Kidney epithelial cell (primary cell): Measurements from ENCODE around the gene EPN2. TPM values are rescaled to one million over a fixed set of nuclear protein-coding genes. Genes with fewer than 3 reads are reported as not detected.

Experiments
- DNase-seq: peaks from one replicate; pipeline ENCODE4 v3.0.0-alpha.2; 2010; ENCODE audit warnings: low read depth
- H3K27me3 ChIP-seq: 2 replicates; pipeline ENCODE4 v1.6.0; 2011; ENCODE audit warnings: low read length; ENCODE audit not compliant: control insufficient read depth, insufficient read depth
- H3K36me3 ChIP-seq: 2 replicates; pipeline ENCODE4 v1.5.1; 2011; ENCODE audit warnings: low read length; ENCODE audit not compliant: control insufficient read depth, insufficient read depth
- H3K4me3 ChIP-seq: 2 replicates; pipeline ENCODE4 v1.5.1; 2011; ENCODE audit warnings: low read depth, mild to moderate bottlenecking, control low read depth, low read length
- total RNA-seq: library from RNA; depleted of rRNA; stranded (reverse); fragments of >200 nt; gene quantifications from 2 replicates; pipeline ENCODE4 v1.2.3, GENCODE V29; 2015
- TF ChIP-seq, protein P1 (sequence below): IDR thresholded peaks from 2 replicates; pipeline ENCODE4 v1.5.1; 2011; ENCODE audit warnings: mild to moderate bottlenecking, moderate library complexity, low read length, control low read depth, inconsistent platforms; ENCODE audit not compliant: insufficient read depth, poor library complexity, severe bottlenecking

The EPN2 gene
- total RNA-seq, 1 donor from 2014 or later, result 13.7 TPM

DNA sequence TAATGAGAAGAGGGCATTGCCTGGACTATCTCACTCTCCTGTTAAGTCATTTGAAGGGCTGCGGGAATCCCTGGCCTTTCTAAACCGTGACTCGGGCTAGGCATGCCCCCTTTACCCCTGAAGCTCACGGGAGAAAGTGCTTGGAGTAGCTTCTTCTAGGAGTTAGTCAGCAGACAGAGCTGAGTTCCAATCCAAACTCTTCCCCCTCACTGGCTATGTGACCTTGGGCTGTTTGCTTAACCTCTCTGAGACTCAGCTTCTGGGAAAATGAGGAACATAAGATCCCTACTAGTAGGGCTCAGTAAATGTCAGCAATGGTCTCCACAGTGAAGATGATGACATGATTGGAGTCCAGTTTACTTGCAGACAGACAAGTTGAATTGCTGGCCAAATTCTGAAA lies 131.1 kb downstream of the EPN2 start:
- no peak for DNase-seq
- H3K36me3 ChIP-seq, result no peaks in the 10 kb centered on the region
- TF ChIP-seq, protein P1, sequence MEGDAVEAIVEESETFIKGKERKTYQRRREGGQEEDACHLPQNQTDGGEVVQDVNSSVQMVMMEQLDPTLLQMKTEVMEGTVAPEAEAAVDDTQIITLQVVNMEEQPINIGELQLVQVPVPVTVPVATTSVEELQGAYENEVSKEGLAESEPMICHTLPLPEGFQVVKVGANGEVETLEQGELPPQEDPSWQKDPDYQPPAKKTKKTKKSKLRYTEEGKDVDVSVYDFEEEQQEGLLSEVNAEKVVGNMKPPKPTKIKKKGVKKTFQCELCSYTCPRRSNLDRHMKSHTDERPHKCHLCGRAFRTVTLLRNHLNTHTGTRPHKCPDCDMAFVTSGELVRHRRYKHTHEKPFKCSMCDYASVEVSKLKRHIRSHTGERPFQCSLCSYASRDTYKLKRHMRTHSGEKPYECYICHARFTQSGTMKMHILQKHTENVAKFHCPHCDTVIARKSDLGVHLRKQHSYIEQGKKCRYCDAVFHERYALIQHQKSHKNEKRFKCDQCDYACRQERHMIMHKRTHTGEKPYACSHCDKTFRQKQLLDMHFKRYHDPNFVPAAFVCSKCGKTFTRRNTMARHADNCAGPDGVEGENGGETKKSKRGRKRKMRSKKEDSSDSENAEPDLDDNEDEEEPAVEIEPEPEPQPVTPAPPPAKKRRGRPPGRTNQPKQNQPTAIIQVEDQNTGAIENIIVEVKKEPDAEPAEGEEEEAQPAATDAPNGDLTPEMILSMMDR, result no peak
- no peak overlapping the region for H3K4me3 ChIP-seq
- no peaks in the 10 kb centered on the region for H3K27me3 ChIP-seq

DNA sequence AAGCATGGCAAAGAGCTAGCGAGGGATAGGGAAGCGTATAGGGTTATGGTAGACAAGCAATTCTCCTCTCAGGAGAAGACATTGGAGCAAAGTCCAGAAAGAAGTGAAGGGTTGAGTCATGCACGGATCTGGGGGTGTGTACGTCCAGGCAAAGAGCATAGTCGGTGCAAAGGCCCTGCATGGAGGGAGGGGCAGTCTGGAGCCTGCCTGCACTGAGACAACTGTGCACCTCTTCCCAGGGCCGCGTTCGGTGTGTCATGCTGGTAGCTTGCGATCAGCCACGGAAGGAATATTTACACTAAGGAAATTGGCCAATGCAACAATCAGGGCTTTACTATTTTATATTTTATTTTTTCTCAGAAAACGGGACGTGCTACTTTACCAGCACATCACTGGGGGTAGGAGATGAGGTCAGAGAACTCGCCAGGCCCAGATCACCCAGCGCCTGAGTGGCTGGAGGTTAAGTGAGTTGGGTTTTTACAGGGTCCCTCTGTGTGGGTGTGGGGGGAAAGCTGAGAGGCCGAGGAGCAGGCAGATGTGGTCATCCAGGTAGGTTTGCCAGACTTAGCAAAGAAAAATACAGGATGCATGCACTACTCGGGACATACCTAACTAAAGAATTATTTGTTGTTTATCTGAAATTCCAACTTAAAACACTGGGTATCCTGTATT lies 132.1 kb downstream of the EPN2 start:
- H3K36me3 ChIP-seq, result no peaks in the 10 kb centered on the region
- TF ChIP-seq, protein P1, result no peak
- no peak for DNase-seq

DNA sequence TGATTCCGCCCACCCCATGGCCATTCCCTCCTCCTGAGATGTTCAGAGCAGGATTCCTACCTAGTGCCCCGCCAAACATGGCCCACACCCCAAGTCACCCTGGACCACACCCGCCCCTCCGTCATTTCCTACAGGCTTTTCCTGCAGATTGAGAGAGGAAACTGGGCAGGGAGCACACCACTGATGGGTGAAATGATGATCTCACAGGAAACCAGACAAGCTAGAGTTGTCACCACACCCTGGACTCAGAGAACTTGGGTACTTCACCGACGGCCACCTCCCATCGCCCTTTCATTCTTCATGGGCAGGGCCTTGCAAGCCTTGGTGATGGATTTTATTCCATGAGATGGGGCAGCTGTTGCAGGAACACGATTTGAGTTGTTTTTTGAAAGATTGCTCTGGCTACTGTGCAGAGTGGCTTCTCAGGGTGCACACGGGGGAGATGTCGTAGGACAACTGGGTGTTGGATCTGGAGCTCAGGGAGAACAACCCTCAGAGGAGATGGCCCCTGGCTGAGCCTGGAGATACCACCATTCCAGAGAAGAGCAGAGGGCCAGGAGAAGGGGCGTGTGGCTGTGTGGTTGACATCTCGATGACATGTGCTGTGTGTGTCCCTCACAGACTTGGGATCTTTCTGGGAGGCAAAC lies 132.8 kb downstream of the EPN2 start:
- TF ChIP-seq, protein P1, result no peak
- Histone ChIP-seq H3K4me3 (no peak overlapping the region), H3K36me3 (no peaks in the 10 kb centered on the region), H3K27me3 (no peaks in the 10 kb centered on the region)
- DNase-seq, result no peak

More for the DNA sequence above, 132.1 kb downstream of the EPN2 start:
- Histone ChIP-seq H3K27me3 (no peaks in the 10 kb centered on the region), H3K4me3 (no peak overlapping the region)

DNA sequence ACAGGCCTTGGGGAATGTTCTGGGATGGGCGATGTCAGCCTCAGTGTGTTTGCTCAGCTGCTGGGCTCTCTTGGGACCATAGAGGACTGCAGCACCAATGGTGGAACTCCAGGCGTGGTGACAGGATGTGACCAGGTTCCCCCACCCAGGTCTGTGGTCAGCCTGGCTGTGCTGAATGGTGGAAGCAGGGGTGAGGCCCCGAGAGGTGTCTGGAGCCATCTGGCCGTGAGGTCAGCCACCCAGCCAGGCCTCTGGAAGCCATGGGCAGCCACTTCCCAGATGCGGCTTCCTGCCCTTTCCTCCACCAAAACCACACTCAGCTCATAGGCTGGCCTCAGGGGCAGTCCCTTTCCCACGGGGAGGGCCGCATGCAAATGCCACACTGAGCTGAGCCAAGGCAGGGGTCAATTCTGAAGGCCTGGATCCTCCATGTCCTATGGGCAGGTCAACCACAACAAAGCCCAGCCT lies 133.4 kb downstream of the EPN2 start:
- TF ChIP-seq, protein P1, result no peak
- Histone ChIP-seq H3K4me3 (no peak overlapping the region), H3K27me3 (no peaks in the 10 kb centered on the region), H3K36me3 (no peaks in the 10 kb centered on the region)
- no peak for DNase-seq

DNA sequence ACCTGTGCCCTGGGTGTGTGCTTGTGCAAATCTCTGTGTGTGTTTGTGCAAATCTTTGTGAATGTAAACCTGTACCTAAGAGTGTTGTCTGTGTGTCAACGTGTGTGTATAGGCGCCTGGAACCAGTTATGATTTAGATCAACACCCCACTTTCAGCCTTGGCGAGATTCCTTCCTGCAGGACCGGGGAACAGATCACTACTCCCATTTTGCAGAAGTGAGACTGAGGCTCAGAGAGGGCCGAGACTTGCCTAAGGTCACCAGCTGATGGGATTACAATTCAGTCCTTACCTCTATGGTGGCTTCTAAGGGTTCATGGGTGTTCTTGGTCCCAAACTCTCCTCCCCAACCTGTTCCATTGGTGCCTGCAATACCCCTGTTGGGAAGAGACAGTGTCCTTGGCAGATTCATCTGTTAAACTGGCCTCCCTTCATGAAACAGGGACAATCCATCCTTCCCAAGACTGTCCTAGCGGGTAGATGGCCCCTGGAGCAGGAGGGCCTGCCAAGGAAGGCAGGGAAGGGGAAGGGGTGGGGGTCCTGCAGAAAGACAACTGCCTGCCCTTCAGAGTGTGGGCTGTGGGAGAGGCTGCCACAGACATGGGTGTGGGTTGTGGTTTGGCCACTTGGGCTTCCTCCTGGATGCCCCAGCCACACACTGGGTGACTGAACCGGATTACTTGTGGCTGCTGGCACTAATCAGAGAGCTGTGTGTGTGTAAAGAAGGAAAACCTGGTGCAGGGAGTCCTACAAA lies 134.3 kb downstream of the EPN2 start:
- Histone ChIP-seq H3K36me3 (no peaks in the 10 kb centered on the region), H3K4me3 (no peak overlapping the region), H3K27me3 (no peaks in the 10 kb centered on the region)
- TF ChIP-seq, protein P1, result no peak
- no peak for DNase-seq
